GM10266 (cell line): ENCODE data around the gene IRF2BP2.

Experiments used
- DNase-seq: peaks from one replicate; pipeline ENCODE4 v3.0.0; 2012; ENCODE audit errors: extremely low spot score
- CTCF ChIP-seq: IDR thresholded peaks from 2 replicates; pipeline ENCODE4 v1.5.1; 2012; ENCODE audit warnings: mild to moderate bottlenecking, low read depth; ENCODE audit not compliant: control insufficient read depth, insufficient read depth; ENCODE audit errors: missing control alignments

IRF2BP2 gene

GRCh38 chr1:234654002-234654733 is 44.2 kb upstream of the IRF2BP2 start:
- no peak for DNase-seq
- TF ChIP-seq CTCF = no peak

GRCh38 chr1:234649432-234650081 is 39.6 kb upstream of the IRF2BP2 start:
- no peak for DNase-seq
- no peak for TF ChIP-seq CTCF

- DNase-seq = no peak
- no peak for TF ChIP-seq CTCF
Observed at GRCh38 chr1:234647758-234648157, 37.8 kb upstream of the IRF2BP2 start.

- TF ChIP-seq CTCF = no peak
- no peak for DNase-seq
Observed at GRCh38 chr1:234647245-234647644, 37.3 kb upstream of the IRF2BP2 start.

GRCh38 chr1:234645964-234646363 is 36.0 kb upstream of the IRF2BP2 start:
- TF ChIP-seq CTCF = no peak
- no peak for DNase-seq

- TF ChIP-seq CTCF = no peak
- no peak for DNase-seq
Observed at GRCh38 chr1:234645474-234645953, 35.5 kb upstream of the IRF2BP2 start.

- DNase-seq = no peak
- no peak for TF ChIP-seq CTCF
Observed at GRCh38 chr1:234644928-234645327, 35.0 kb upstream of the IRF2BP2 start.
